ENCODE measurements around the gene ZNF189. TPM values are rescaled to one million over a fixed set of nuclear protein-coding genes. Genes with fewer than 3 reads are reported as not detected.

The ZNF189 gene
- total RNA-seq, 6 experiments from 2014 or later, result 10.2 to 11.6 (median 11.2) TPM

DNA sequence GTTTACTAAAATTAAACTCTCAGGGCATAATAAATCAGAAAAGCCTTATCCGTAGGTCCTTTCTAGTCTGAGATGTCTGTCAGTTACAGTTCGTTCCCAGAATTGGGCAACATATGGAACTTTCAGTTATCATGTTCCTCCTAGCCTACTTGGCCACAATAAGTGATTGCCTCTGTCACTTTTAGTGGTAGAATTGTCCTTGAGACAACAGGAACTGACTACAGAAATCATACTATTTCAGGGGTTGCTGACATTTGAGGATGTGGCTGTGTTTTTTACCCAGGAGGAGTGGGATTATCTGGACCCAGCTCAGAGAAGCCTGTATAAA is 956 bp downstream of the ZNF189 start:
- Mint-ChIP-seq H3K9me3 (peaks cover 8% of the 10 kb centered on the region), H3K36me3 (ENCODE audit: low read depth) (peaks cover 70% of the 10 kb centered on the region), H3K4me1 (ENCODE audit: low read depth) (peaks cover 43% of the 10 kb centered on the region), H3K27ac (peak overlapping the region; percentile 98), H3K27me3 (ENCODE audit: insufficient read depth) (peaks cover 3% of the 10 kb centered on the region), H3K4me3 (peak overlapping the region; percentile 98)
- TF ChIP-seq CTCF (IDR thresholded peaks at IDR 0.05), result no peak
- DNase-seq, result no peak

DNA sequence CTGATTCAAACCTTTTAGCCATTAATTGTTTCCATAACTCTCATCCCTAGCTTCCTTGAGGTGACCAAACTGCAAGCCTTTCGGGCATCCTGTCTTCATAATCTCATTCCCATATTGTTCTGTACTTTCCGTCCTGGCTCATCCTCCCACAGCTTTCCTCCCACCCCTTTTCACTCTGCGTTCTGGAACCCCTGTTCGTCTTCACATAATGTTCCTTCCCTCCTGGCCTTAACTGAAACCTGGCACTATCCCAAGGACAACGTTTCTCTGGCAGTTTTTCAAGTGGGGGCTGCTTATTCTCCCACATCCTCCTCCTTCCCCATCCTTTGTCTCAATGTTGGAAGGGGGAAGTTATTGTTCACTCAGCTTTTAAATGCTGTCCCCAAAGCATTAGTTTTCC is 1.5 kb downstream of the ZNF189 start:
- no peak for TF ChIP-seq CTCF (IDR thresholded peaks at IDR 0.05)
- Mint-ChIP-seq H3K27me3 (ENCODE audit: insufficient read depth) (peaks cover 3% of the 10 kb centered on the region), H3K9me3 (peaks cover 12% of the 10 kb centered on the region), H3K4me3 (peak overlapping the region; percentile 98), H3K36me3 (ENCODE audit: low read depth) (peaks cover 70% of the 10 kb centered on the region), H3K4me1 (ENCODE audit: low read depth) (peaks cover 39% of the 10 kb centered on the region), H3K27ac (peak overlapping the region; percentile 60; the same call in 1 of the 2 replicates)
- DNase-seq, result no peak

- Mint-ChIP-seq H3K4me3 (no peak overlapping the region), H3K9me3 (peaks cover 47% of the 10 kb centered on the region), H3K4me1 (ENCODE audit: low read depth) (peaks cover 24% of the 10 kb centered on the region)
Measured at GRCh38 chr9:101403516-101404285, 5.0 kb downstream of the ZNF189 start.

GRCh38 chr9:101408374-101409078 is 9.9 kb downstream of the ZNF189 start:
- no peak for TF ChIP-seq CTCF (IDR thresholded peaks at IDR 0.05)
- Mint-ChIP-seq H3K9me3 (peaks cover 93% of the 10 kb centered on the region), H3K27ac (no peak overlapping the region), H3K4me1 (ENCODE audit: low read depth) (no peaks in the 10 kb centered on the region), H3K36me3 (ENCODE audit: low read depth) (peaks cover 93% of the 10 kb centered on the region), H3K27me3 (ENCODE audit: insufficient read depth) (no peaks in the 10 kb centered on the region), H3K4me3 (no peak overlapping the region)
- no peak for DNase-seq

More at GRCh38 chr9:101403516-101404285, 5.0 kb downstream of the ZNF189 start:
- H3K36me3 Mint-ChIP-seq (ENCODE audit: low read depth), result peaks cover 86% of the 10 kb centered on the region
- H3K27ac Mint-ChIP-seq, result no peak overlapping the region
- H3K27me3 Mint-ChIP-seq (ENCODE audit: insufficient read depth), result peaks cover 2% of the 10 kb centered on the region
- TF ChIP-seq CTCF (IDR thresholded peaks at IDR 0.05), result no peak
- no peak for DNase-seq

- Mint-ChIP-seq H3K27ac (no peak overlapping the region), H3K36me3 (ENCODE audit: low read depth) (peaks cover 91% of the 10 kb centered on the region), H3K27me3 (ENCODE audit: insufficient read depth) (peaks cover under 1% of the 10 kb centered on the region; the same call in 1 of the 2 replicates), H3K4me3 (no peak overlapping the region), H3K9me3 (peaks cover 92% of the 10 kb centered on the region), H3K4me1 (ENCODE audit: low read depth) (no peaks in the 10 kb centered on the region)
- TF ChIP-seq CTCF (IDR thresholded peaks at IDR 0.05), result no peak
- no peak for DNase-seq
Measured at GRCh38 chr9:101409079-101409477, 10.4 kb downstream of the ZNF189 start.
